Measurements from ENCODE around the gene RGR. TPM values are rescaled to one million over a fixed set of nuclear protein-coding genes. Genes with fewer than 3 reads are reported as not detected.

RGR gene
- total RNA-seq, result 1 to 10 TPM in 2 of 4 donors, not detected in 2; 1.1 to 2.6 TPM

- Histone ChIP-seq H3K4me3 (no peak within 1 kb of the TSS), H3K9me3 (no peaks in the 10 kb centered on the region), H3K27me3 (no peaks in the 10 kb centered on the region), H3K27ac (peak within 1 kb of the TSS in 1 of 4 donors; percentile 5), H3K36me3 (no peaks in the 10 kb centered on the region), H3K4me1 (peaks cover 0 to 9% (median 0%) of the 10 kb centered on the region in 3 donors)
- TF ChIP-seq POLR2AphosphoS5 (IDR thresholded peaks at IDR 0.05) (peak; percentile 34), EP300 (IDR thresholded peaks at IDR 0.05) (no peak)
- 60 to 85% methylated on average over 1 to 4 of the region's 9 CpGs for WGBS, 2 donors (ENCODE audit: low coverage in 1 of 2)
- peak; percentile 74 for ATAC-seq
Observed at GRCh38 chr10:84244651-84245270, at the start of gene RGR. Gene RGR, plus strand, starts transcription at chr10:84245053. Its CDS starts 38 bp downstream, at chr10:84245091.

GRCh38 chr10:84196083-84196482 is 48.8 kb upstream of the RGR start:
- ATAC-seq, result no peak
- Histone ChIP-seq H3K27ac (no peak overlapping the region), H3K4me3 (no peak overlapping the region), H3K4me1 (peaks cover 0 to 15% (median 8%) of the 10 kb centered on the region in 3 donors), H3K27me3 (peaks cover 70% of the 10 kb centered on the region), H3K9me3 (no peaks in the 10 kb centered on the region), H3K36me3 (no peaks in the 10 kb centered on the region)
- 23 to 25% methylated on average over 1 to 2 of the region's 4 CpGs for WGBS, 2 donors (ENCODE audit: low coverage in 1 of 2)
- no peak for TF ChIP-seq EP300 (IDR thresholded peaks at IDR 0.05)
- TF ChIP-seq POLR2A (IDR thresholded peaks at IDR 0.05), result no peak
- no peak for TF ChIP-seq POLR2AphosphoS5 (IDR thresholded peaks at IDR 0.05)
- no peak for TF ChIP-seq CTCF (IDR thresholded peaks at IDR 0.05)

GRCh38 chr10:84196941-84197340 is 47.9 kb upstream of the RGR start:
- H3K27ac ChIP-seq, result no peak overlapping the region
- no peak for TF ChIP-seq POLR2AphosphoS5 (IDR thresholded peaks at IDR 0.05)
- no peaks in the 10 kb centered on the region for H3K36me3 ChIP-seq
- ATAC-seq, result no peak
- peaks cover 0 to 15% (median 8%) of the 10 kb centered on the region in 3 donors for H3K4me1 ChIP-seq
- no peak overlapping the region for H3K4me3 ChIP-seq
- no peaks in the 10 kb centered on the region for H3K9me3 ChIP-seq
- 44 to 78% methylated on average over 2 to 3 of the region's 5 CpGs for whole genome bisulfite sequencing, 2 donors (ENCODE audit: low coverage in 1 of 2)
- H3K27me3 ChIP-seq, result peaks cover 64% of the 10 kb centered on the region

GRCh38 chr10:84197643-84198042 is 47.2 kb upstream of the RGR start:
- ATAC-seq, result no peak
- no peak overlapping the region for H3K27ac ChIP-seq
- H3K36me3 ChIP-seq, result no peaks in the 10 kb centered on the region
- H3K4me3 ChIP-seq, result no peak overlapping the region
- H3K27me3 ChIP-seq, result peaks cover 69% of the 10 kb centered on the region
- peaks cover 0 to 15% (median 8%) of the 10 kb centered on the region in 3 donors for H3K4me1 ChIP-seq
- TF ChIP-seq EP300 (IDR thresholded peaks at IDR 0.05), result no peak
- TF ChIP-seq POLR2A (IDR thresholded peaks at IDR 0.05), result no peak
- TF ChIP-seq CTCF (IDR thresholded peaks at IDR 0.05), result no peak
- TF ChIP-seq POLR2AphosphoS5 (IDR thresholded peaks at IDR 0.05), result no peak
- H3K9me3 ChIP-seq, result no peaks in the 10 kb centered on the region
- WGBS, 2 donors (ENCODE audit: low coverage in 1 of 2), result no CpG with 5 or more reads among the region's 5 CpGs

GRCh38 chr10:84198206-84198915 is 46.5 kb upstream of the RGR start:
- TF ChIP-seq CTCF (IDR thresholded peaks at IDR 0.05) (no peak), POLR2AphosphoS5 (IDR thresholded peaks at IDR 0.05) (no peak), POLR2A (IDR thresholded peaks at IDR 0.05) (no peak), EP300 (IDR thresholded peaks at IDR 0.05) (no peak)
- no peaks in the 10 kb centered on the region for H3K9me3 ChIP-seq
- no peak overlapping the region for H3K4me3 ChIP-seq
- WGBS, 2 donors (ENCODE audit: low coverage in 1 of 2), result 64 to 82% methylated on average over 3 to 6 of the region's 7 CpGs
- no peak for ATAC-seq
- peaks cover 0 to 15% (median 8%) of the 10 kb centered on the region in 3 donors for H3K4me1 ChIP-seq
- H3K27ac ChIP-seq, result no peak overlapping the region
- H3K27me3 ChIP-seq, result peaks cover 63% of the 10 kb centered on the region
- no peaks in the 10 kb centered on the region for H3K36me3 ChIP-seq

Measured in gastroesophageal sphincter (tissue), 4 donors.